HG03175 (cell line): Measurements from ENCODE around the gene ZSCAN12.
"Not testable (repeated sequence)": the region's sequence is repeated elsewhere in the genome, so short reads cannot be mapped to it uniquely, and the experiment has no call there.

Experiments
- ATAC-seq: cut with Tn5 transposase; IDR thresholded peaks from one replicate; pipeline ENCODE4 v1.9.1; 2021; ENCODE audit warnings: mild to moderate bottlenecking, moderate library complexity; ENCODE audit not compliant: unreplicated experiment

ZSCAN12 gene

DNA sequence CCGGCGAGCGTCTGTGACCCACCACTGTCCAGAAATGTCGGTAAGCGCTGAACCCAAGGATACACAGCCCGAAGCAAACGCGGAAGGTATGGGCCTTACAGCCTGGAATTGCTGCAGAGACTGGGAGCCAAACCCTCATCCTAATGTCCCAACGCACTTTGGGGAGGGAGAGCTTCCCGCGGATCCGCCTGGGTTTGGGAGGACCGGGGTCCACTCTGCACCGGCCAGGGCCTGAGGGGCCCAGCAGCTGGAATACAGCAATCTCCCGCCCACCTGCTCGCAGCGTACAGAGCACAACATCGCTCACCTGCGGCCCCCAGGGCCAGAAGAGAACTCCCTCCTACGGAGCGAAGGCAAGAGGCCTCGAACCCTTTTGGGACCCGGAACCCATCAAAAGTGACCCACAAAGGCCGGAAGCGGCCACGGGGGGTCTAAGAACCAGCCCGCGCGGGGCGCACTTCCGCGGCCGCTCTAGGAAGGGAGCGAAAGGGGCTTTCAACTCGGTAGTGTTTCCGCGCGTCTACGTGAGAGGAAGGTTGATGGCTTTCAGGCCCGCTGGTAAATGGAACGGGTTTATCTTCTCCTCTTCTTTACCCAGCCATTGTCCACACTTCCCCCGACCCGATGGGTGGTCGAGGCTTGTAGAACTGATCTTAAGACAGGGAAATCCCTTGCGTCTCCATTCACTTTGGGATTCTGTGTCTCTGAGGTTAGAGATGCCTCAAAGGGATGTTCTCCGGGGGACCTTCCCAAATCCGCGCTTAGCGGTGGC lies at the start of gene ZSCAN12:
Gene ZSCAN12, minus strand, starts transcription at position 398 of the 772 bp plus-strand sequence. CDS start 1,342 bp downstream, outside the sequence.
- peak; percentile 86 for ATAC-seq

DNA sequence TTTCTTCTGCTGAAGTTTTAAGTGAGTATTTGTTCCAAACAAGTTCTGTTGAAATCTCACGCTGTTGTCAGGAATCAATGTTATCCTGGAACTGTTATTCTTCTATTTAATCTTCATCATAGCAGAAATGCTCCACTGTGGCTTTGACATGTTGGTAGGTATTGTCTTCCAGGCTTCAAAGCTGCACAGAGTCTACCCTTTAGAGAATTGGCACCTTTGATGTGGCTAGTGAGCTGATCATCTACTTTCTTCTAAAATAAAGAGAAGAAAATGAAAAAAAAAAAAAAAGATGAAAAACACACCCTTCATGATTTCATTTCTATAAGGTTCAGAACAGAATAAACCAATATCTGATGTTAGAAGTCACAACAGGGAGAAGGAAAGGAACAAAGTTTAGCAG lies 49.5 kb upstream of the ZSCAN12 start:
- no peak for ATAC-seq

DNA sequence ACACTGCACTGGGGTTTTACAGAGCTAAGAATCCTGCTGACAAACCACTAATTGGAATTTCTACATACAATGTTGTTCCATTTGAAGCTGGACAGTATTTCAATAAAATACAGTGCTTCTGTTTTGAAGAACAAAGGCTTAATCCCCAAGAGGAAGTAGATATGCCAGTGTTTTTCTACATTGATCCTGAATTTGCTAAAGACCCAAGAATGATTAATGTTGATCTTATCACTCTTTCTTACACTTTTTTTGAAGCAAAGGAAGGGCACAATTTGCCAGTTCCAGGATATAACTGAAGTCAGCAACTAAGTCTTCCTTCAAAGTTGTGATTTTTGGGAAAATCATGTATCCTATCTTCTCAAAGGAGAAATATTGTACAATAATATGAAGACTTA lies 48.0 kb upstream of the ZSCAN12 start:
- ATAC-seq, result not testable (repeated sequence)

DNA sequence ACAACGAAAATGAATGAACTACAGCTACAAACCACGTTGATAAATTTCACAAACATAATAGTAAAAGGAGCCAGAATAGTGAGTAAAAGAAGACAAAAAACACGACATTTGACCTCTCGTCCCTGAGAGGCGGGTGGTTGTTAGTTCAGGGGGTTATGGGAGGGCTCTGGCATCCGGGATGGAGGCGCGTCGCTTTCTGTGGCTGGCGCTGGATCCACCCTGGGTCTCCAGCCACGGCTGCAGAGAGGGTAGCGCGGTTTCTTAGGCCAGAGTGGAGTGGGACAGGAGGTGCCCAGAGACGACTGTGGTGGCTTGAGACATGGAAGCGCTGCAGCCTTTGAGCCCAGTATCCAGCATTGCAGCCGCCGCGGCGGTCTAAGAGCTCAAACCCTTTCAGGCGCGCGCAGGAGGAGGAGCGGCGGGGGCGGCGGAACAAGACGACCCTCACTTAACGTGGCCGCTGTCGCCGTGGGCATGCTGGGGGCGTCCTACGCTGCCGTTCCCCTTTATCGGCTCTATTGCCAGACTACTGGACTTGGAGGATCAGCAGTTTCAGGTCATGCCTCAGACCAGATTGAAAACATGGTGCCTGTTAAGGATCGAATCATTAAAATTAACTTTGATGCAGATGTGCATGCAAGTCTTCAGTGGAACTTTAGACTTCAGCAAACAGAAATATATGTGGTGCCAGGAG lies 47.4 kb upstream of the ZSCAN12 start:
- ATAC-seq, result no peak

DNA sequence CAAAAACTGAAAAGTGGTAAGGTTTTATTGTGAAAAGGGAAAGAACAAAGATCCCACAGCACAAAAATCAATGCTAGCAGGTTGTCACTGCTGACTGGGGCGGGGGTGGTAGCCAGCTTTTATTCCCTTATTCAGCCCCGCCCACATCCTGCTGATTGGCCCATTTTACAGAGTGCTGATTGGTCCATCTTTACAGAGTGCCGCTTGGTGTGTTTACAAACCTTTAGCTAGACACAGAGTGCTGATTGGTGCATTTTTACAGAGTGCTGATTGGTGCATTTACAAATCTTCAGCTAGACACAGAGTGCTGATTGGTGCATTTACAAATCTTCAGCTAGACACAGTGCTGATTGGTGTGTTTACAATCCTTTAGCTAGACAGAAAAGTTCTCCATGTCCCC lies 45.2 kb upstream of the ZSCAN12 start:
- ATAC-seq, result not testable (repeated sequence)

DNA sequence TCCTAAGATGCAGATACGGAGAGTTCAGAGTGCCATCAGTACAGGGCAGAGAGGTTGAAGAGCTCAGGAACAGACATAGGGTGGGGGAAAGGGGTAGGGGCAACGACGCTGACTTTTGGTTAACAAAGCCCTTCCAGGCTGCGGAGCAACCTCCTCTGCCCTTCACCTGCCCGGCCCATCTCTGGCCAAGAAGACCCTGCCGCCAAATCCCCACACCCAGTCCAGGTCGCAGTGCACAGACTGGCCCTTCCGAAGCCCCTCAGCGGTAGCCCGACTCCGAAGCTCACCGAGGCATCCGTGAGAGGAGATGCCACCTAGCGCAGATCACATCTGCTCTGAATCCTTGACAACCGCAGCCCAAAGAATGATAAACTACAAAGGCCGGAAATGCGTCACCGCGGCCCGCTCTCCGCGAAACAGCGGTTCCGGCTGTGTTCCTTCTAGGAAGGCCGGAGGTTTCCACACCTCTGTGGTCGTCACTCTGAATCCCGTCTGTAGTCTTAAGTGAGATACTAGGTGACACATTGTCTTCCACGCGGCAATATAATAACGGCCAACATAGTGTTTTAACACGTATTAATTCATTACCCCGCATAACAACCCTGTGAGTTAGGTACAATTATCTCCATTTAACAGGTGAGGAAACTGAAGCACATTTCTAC lies 43.7 kb upstream of the ZSCAN12 start, which contains the start of gene ZSCAN23:
Gene ZSCAN23, minus strand, starts transcription at position 380 of the 662 bp plus-strand sequence. CDS start 7,225 bp downstream, outside the sequence.
- ATAC-seq, result peak; percentile 94

DNA sequence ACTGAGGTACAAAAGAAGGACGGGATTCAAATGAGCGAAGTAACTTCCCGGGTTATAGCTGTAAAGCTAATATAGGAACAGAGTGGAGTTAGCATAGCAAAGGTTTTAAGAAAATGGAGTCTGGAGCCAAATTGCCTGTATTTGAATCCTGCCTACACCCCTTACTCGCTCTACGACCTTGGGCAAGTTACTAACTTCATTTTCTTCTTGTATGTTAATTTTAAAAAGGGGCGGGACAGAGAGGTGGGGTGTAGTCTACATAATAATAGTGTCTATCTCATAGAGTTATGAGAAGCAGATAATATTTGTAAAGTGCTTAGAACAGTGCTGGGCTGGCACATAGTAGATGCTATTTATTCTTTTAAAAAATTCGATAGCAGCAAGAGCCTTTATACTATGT lies 43.0 kb upstream of the ZSCAN12 start:
- ATAC-seq, result no peak

DNA sequence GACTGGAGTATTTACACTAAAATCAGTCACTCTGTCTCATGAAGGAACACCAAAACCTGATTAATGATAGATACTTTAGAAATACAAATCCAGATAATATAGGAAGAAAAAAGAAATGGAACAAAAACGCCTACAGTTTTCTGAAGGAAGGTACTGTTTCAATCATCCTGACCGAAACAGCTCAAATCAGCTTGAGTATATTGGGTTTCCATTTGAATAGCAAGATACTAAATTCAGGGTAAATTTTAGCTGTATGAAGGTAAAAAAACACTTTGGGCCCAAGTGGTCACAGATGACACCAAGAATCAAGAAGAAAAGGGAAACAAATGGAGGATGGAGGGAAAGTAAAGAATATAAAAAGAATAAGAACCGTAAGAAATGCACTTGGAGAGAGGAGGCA lies 36.9 kb upstream of the ZSCAN12 start:
- ATAC-seq, result no peak

DNA sequence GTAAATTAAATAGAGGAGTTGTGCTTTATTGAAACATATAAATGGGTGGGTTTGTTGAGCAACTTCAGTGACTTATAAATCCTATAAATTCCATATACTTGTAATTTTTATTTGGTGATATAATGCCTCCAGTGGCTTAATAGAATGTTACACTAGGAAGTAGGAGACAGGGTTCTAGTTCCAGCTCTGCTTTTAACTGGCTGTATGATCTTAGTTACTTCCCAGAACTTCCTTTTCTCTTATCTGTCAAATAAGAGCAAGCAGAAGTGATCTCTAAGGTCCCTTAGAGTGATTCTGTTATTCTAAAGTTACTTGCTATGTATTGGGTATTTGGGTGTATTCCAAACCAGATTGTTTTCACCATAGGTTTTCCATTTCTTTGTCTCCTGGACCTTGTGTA lies 33.6 kb upstream of the ZSCAN12 start:
- no peak for ATAC-seq

DNA sequence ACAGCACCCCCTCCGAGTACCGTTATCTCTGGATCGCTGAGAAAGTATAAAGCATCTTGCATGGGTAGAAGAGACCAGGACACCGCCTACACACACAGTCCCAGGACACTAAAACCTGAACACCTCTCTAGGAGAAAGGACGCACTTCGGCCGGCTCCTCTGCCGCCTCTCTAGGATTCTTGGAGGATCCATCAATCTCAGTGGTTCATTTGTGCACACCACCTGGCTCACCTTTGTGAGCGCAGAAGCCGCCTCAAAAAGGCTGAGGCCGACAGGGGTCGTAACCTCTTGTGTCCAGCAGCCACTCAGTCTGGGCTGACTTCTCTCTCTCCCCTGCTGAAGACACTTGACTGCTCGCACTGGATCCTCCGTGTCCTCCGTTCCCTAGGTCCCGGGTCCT lies 30.2 kb upstream of the ZSCAN12 start:
- ATAC-seq, result no peak

DNA sequence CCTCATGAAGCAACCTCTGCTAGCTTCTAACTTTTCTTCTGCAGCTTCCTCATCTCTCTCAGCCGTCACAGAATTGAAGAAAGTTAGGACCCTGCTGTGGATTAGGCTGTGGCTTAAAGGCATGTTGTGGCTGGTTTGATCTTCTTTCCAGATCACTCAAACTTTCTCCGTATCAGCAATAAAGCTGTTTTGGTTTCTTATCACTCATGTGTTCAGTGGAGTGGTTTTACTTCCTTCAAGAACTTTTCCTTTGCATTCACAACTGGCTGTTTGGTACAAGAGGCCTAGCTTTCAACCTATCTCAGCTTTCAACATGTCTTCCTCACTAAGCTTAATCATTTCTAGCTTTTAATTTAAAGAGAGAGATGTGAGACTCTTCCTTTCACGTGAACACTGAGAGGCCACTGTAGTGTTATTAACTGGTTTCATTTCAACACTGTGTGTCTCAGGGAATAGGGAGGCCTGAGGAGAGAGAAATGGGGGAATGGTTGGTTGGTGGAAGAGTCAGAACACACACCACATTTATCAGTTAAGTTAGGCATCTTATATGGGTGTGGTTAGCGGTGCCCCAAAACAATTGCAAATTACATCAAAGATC lies 26.5 kb upstream of the ZSCAN12 start:
- no peak for ATAC-seq

DNA sequence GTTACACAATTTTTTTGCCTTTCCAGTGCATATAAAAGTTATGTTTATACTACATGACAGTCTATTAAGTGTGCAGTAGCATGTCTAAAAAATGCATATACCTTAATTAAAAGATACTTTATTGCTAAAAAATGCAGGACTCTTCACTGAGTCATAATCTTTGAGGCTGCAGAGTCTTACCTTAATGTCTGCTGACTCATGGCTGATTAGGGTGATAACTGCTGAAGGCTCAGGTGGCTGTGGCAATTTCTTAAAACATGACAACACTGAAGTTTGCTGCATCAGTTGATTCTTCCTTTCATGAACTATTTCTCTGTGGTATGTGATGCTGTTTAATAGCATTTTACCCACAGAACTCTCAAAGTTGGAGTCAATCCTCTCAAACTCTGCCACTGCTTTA lies 24.6 kb upstream of the ZSCAN12 start:
- no peak for ATAC-seq

DNA sequence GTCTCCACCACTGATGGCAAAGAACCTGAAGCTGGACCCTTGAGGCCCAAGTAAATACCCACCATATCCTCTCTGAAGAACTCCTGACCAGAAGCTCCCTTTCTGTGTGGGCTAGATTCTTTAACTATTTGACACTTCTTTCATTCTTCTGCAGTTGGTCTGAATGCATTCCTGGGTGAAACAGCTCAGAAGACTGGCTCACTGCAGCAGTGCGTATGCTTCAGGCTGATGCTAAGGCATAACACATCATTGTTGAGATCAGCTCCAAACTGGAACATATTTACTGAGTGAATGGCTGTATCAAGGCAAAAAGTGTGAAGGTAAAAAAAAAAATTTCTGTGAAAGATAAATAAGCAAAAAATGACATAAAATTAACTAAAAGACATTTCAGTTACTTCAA lies 24.0 kb upstream of the ZSCAN12 start:
- no peak for ATAC-seq

DNA sequence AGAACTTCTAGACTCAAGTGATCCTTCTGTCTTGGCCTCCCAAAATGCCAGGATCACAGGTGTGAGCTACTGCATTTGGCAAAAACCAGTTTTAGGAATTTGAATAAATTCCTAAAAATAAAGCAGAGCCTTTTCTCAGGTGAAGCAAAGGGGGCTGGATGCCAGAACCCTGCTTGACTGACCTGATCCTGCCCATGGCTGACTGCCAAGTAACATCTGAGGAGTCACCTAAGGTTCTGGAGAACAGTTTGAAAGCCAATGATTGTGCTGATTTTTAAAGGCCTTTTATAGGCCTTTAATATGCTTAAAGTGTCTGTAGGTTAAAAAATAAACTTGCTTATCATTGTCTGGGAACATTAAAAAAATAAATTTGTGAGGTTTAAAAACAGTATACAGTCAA lies 14.1 kb upstream of the ZSCAN12 start:
- ATAC-seq, result no peak

DNA sequence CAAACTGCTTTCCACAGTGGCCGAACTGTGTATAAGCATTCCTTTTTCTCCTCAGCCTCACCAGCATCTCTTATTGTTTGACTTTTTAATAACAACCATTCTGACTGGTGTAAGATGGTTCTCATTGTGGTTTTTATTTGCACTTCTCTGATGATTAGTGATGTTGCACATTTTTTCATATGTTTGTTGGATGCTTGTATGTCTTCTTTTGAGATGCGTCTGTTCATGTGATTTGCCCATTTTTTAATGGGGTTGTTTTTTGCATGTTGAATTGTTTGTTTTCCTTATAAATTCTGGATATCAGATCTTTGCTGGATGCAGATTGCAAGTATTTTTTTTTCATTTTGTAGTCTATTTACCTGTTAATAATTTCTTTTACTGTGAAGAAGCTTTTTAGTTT lies 11.2 kb upstream of the ZSCAN12 start:
- no peak for ATAC-seq

DNA sequence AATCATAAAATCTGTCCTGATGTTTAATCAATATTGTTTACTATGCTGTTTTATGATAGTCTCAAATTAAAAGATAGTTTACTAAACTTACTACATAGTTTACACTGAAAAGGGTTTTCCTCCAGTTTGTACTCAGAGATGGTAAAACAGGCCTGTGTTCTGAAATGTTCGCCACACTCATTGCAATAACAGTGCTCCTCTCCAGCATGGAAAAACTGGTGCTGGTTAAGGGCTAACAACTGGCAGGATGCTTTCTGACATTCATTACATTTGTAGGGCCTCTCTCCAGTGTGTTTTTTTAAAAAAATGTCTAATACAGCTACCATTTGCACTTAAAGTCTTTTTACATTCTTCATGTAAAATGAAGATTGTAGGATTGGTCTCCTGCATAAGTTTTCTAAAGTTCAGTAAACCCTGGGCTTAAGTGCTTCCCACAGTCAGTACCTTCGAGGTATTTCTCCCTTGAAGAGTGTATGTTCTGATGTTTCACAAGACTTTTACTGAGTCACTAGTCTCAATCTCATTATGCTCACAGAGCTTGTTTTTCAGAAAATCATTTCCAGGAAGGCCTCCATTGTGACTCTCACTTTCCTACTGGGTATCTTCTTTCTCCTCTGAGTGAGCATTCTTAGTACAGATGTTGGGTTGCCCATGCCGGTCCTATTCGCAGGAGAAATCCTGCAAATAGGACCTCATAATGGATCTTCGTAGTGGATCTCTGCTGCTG lies 8.7 kb upstream of the ZSCAN12 start:
- no peak for ATAC-seq

DNA sequence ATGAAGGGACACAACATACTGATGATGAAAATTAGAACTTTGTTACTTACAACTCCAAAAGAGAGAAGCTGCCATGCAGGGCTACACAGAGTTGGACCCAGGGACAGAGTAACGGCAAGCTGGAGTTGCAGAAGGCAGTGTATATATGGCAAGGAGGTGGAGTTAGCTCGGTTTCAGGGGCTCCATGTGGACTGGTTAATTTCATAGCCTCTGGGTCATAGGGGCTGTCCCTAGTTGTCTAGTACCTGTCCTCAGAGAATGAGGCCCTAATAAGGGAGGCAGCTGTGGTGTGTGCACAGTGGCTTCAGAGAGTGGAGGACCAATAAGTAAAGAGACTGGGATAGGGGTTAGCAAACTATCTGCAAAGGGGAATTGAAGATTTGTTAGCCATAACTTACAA lies 7.9 kb upstream of the ZSCAN12 start:
- ATAC-seq, result no peak

DNA sequence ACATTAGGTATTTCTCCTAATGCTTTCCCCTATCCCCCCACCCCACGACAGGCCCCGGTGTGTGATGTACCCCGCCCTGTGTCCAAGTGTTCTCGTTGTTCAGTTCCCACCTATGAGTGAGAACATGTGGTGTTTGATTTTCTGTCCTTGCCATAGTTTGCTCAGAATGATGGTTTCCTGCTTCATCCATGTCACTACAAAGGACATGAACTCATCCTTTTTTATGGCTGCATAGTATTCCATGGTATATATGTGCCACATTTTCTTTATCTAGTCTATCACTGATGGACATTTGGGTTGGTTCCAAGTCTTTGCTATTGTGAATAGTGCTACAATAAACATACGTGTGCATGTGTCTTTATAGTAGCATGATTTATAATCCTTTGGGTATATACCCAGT lies 4.4 kb upstream of the ZSCAN12 start:
- ATAC-seq, result not testable (repeated sequence)

DNA sequence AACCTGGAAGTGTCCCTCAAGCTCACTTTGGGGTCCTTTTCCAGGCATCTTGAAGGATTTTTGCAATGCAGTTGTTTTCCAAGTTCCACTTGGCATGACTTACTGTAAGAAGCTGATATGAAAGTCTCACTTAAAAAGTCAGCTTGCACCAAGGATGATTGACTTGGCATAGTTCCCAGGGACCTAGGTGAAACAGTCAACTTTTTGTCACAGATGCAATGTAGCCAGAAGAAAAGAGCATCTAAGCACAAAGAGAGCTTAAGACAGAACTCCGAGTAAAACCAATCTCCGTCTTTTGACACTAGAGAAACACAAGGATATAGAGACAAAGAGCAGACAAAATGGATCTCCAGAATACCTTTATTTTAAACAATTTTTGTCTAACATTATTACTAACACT lies 2.6 kb upstream of the ZSCAN12 start:
- ATAC-seq, result no peak

DNA sequence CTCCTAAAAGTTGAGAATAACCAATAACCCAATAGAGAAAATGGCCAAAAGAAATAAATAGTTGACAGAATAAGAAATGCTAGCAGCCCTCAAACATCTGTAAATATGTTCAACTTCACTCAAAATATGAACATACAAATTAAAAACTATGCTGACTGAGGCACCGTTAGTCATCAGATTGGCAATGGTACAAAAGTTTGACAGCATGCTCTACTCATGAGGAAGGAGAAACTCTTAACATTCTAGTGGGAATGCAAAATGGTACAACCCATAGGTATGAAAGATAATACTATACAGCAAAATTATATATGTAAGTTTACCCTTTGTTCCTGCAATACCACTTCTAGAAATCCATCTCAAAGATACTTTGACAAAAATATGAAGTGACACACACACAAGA lies 1.6 kb upstream of the ZSCAN12 start:
- no peak for ATAC-seq

DNA sequence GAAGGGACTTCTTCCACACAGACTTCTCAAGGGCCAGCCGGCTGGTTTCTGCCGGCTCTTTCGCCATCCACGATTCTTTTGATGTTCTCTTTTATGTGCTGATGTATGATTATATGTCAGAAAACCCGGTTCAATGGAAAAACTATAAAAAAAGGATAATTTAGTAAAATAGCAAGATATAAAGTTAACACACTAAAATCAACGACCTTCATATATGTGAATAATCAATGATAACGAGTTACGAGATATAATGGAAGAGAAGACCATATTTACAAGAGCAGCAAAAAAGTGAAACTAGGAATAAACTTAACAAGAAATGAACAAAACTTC lies 540 bp upstream of the ZSCAN12 start:
- no peak for ATAC-seq
